ENCODE data around the gene NFIA. TPM values are rescaled to one million over a fixed set of nuclear protein-coding genes. Genes with fewer than 3 reads are reported as not detected.

NFIA gene
- total and polyA plus RNA-seq, 9 of the 15 experiments (the other 6 are each of a cell fraction or from before 2014, with no cell fraction given): 5.3 to 24.9 (median 9.8) TPM

GRCh38 chr1:61338899-61339298 lies 256.5 kb downstream of the NFIA start:
- H3K36me3 ChIP-seq (ENCODE audit: control insufficient read depth, insufficient read depth, low read length): peaks cover 10% of the 10 kb centered on the region
- DNase-seq (ENCODE audit: extremely low read depth in 1 of 4, low spot score in 3 of 4) (no peak), FAIRE-seq (peak; percentile 29), ATAC-seq (no peak)
- 93% methylated on average over 5 of the region's 5 CpGs for WGBS (ENCODE audit: insufficient coverage, low coverage, missing lambda C conversion rate)
- H3K27me3 ChIP-seq (ENCODE audit: control insufficient read depth in 2 of 2, insufficient read depth in 2 of 2, low read length in 2 of 2): no peaks in the 10 kb centered on the region
- ChIA-PET CTCF (ENCODE audit: low intra/inter-chr PET ratio) (no interaction called here), POLR2A (interaction anchor here (1.4 kb wide), 1 partner anchor 53 kb away, joined by 3 read pairs; no protein-coding TSS in a partner anchor)
- H4K20me1 ChIP-seq (replicated peaks; ENCODE audit: control insufficient read depth, insufficient read depth, low read length): no peaks in the 10 kb centered on the region; the same call in 1 of the 2 replicates
- no peak overlapping the region for H3K4me2 ChIP-seq (ENCODE audit: insufficient read depth, low read length)
- H3K4me1 ChIP-seq (replicated peaks in 1 of 2; ENCODE audit: control insufficient read depth in 2 of 2, insufficient read depth in 2 of 2, low read length in 2 of 2): peaks cover 0 to 6% of the 10 kb centered on the region in 2 experiments; a peak in 2 of 5 replicates
- in situ Hi-C loops (cut with MboI): no loop called here
- H3K27ac ChIP-seq (ENCODE audit: extremely low read depth, low read depth, low read length): no peak overlapping the region
- no peak for TF ChIP-seq NFE2 (IDR thresholded peaks at IDR 0.05; ENCODE audit: low read depth)
- TF ChIP-seq JUNB (CRISPR knock-in tag; conservative IDR thresholded peaks at IDR 0.05): no peak
- TF ChIP-seq PBX2 (CRISPR knock-in tag; IDR thresholded peaks at IDR 0.05; ENCODE audit: low read depth): no peak
- TF ChIP-seq PBX2 (tag; conservative IDR thresholded peaks at IDR 0.05; ENCODE audit: low read depth): no peak
- TF ChIP-seq PRPF4 (IDR thresholded peaks at IDR 0.05; ENCODE audit: insufficient read depth, low read depth, low read length, poor library complexity, severe bottlenecking): no peak
- TF ChIP-seq HMG20B (CRISPR knock-in tag; IDR thresholded peaks at IDR 0.05): no peak
- no TSS peak for BruUV-seq (replicated peaks)
- no peaks in the 10 kb centered on the region for H3K79me2 ChIP-seq (ENCODE audit: control insufficient read depth, insufficient read depth, low read length)
- no peak overlapping the region for H3K4me3 ChIP-seq
- H2AFZ ChIP-seq (ENCODE audit: low read depth, low read length): no peak overlapping the region
- H3K9me1 ChIP-seq (ENCODE audit: control insufficient read depth, insufficient read depth, low read length): no peaks in the 10 kb centered on the region
- intact Hi-C loops (cut with micrococcal nuclease): no loop called here
- no peak overlapping the region for H3K9ac ChIP-seq (ENCODE audit: insufficient read depth in 1 of 2, low read depth in 2 of 2, low read length in 2 of 2)
- H3K9me3 ChIP-seq (replicated peaks; ENCODE audit: control insufficient read depth, insufficient read depth, low read depth, low read length): no peaks in the 10 kb centered on the region
